ENCODE data around the gene CPN1.

GRCh38 chr10:100009793-100010676 is 71.6 kb downstream of the CPN1 start, which contains the start of gene DNMBP:
- TF ChIP-seq EZH2 (IDR thresholded peaks at IDR 0.05; ENCODE audit: insufficient read depth, poor library complexity, severe bottlenecking) (no peak), EZH2phosphoT487 (IDR thresholded peaks at IDR 0.05; ENCODE audit: insufficient read depth, low read depth) (no peak)
